Renal cortex interstitium (tissue), 15 donors: ENCODE results near the gene HAUS3. TPM values are rescaled to one million over a fixed set of nuclear protein-coding genes. Genes with fewer than 3 reads are reported as not detected.
A peak's percentile ranks its signal among the peaks of the same experiment; 100 is the strongest.

Source experiments
- DNase-seq, 11 donors: peaks; one replicate each; pipeline ENCODE4 v3.0.0-alpha.2; 2013; ENCODE audit warnings: low read depth in 9 of 11, low spot score in 4 of 11; ENCODE audit errors: extremely low read depth in 1 of 11
- long read RNA-seq, 16 experiments: transcript quantifications; one replicate each; lab custom pipeline, GENCODE V29; 2026
- polyA plus RNA-seq, 3 donors: library from polyadenylated mRNA; unstranded; fragments of 120-200 nt; gene quantifications; one replicate each; pipeline ENCODE4 v1.2.1, GENCODE V29; 2013; ENCODE audit not compliant: insufficient read length in 3 of 3

The HAUS3 gene
- 10 to 100 TPM; 20.0 to 22.6 (median 20.3) TPM for polyA plus RNA-seq
- long read RNA-seq, donor 1 = 0 reads
- long read RNA-seq, donor 2 = 0 reads
- long read RNA-seq, donor 3, full-length matches to known transcripts = 2 of 8 reads
- long read RNA-seq, donor 3, partial matches to known transcripts = 6 of 8 reads
- long read RNA-seq, donor 3, other reads (novel, unspliced or antisense) = 0 of 8 reads
- long read RNA-seq, donor 4, partial matches to known transcripts = 0 of 2 reads
- long read RNA-seq, donor 4, other reads (novel, unspliced or antisense) = 0 of 2 reads
- long read RNA-seq, donor 5 = 0 reads
- long read RNA-seq, donor 6, partial matches to known transcripts = 0 of 2 reads
- long read RNA-seq, donor 6, other reads (novel, unspliced or antisense) = 0 of 2 reads
- long read RNA-seq, donor 7, partial matches to known transcripts = 0 of 1 reads
- long read RNA-seq, donor 7, other reads (novel, unspliced or antisense) = 0 of 1 reads
- long read RNA-seq, donor 8 = 0 reads
- long read RNA-seq, donor 9, partial matches to known transcripts = 6 of 9 reads
- long read RNA-seq, donor 9, other reads (novel, unspliced or antisense) = 0 of 9 reads
- long read RNA-seq, donor 10, full-length matches to known transcripts = 2 of 2 reads
- long read RNA-seq, donor 10, partial matches to known transcripts = 0 of 2 reads
- long read RNA-seq, donor 10, other reads (novel, unspliced or antisense) = 0 of 2 reads
- long read RNA-seq, donor 11, partial matches to known transcripts = 0 of 3 reads
- long read RNA-seq, donor 11, other reads (novel, unspliced or antisense) = 0 of 3 reads
- long read RNA-seq, donor 12 = 0 reads
- long read RNA-seq, donor 13 = 0 reads
- long read RNA-seq, donor 14, full-length matches to known transcripts = 3 of 10 reads
- long read RNA-seq, donor 14, partial matches to known transcripts = 7 of 10 reads
- long read RNA-seq, donor 14, other reads (novel, unspliced or antisense) = 0 of 10 reads
- long read RNA-seq, donor 15 = 0 reads
- long read RNA-seq, donor 16, partial matches to known transcripts = 18 of 22 reads
- long read RNA-seq, donor 16, other reads (novel, unspliced or antisense) = 0 of 22 reads

- peak; percentile 94 to 98 (median 97) for DNase-seq
Observed at GRCh38 chr4:2241410-2242353, at the start of gene HAUS3, which contains the start of gene POLN. HAUS3 (minus strand) TSS chr4:2242121; CDS start chr4:2240946, 1,175 bp downstream. POLN (minus strand) TSS chr4:2242121; CDS start chr4:2229231, 12,890 bp downstream.

GRCh38 chr4:2290974-2291704 lies 49.2 kb upstream of the HAUS3 start:
- no peak for DNase-seq

GRCh38 chr4:2290488-2290887 lies 48.6 kb upstream of the HAUS3 start:
- DNase-seq = no peak

- no peak for DNase-seq
Observed at GRCh38 chr4:2289955-2290333, 48.0 kb upstream of the HAUS3 start.

- DNase-seq = no peak
Observed at GRCh38 chr4:2289311-2289954, 47.5 kb upstream of the HAUS3 start.

GRCh38 chr4:2288051-2288541 lies 46.2 kb upstream of the HAUS3 start:
- DNase-seq = no peak

- DNase-seq = no peak
Observed at GRCh38 chr4:2287594-2287915, 45.6 kb upstream of the HAUS3 start.

- peak in 2 of 11 donors; percentile 22 to 25 for DNase-seq
Observed at GRCh38 chr4:2286904-2287593, 45.1 kb upstream of the HAUS3 start.

- DNase-seq = no peak
Observed at GRCh38 chr4:2285613-2286381, 43.9 kb upstream of the HAUS3 start.

GRCh38 chr4:2284934-2285612 lies 43.2 kb upstream of the HAUS3 start:
- no peak for DNase-seq

- DNase-seq = no peak
Observed at GRCh38 chr4:2284161-2284933, 42.4 kb upstream of the HAUS3 start.

GRCh38 chr4:2283199-2283711 lies 41.3 kb upstream of the HAUS3 start:
- DNase-seq = no peak

- DNase-seq = no peak
Observed at GRCh38 chr4:2281575-2282343, 39.8 kb upstream of the HAUS3 start.
